Measurements from ENCODE around the gene CELSR3.

Gene CELSR3

GRCh38 chr3:48678566-48679380, 16.1 kb upstream of the CELSR3 start:
- TF ChIP-seq POLR2A (IDR thresholded peaks at IDR 0.05; ENCODE audit: extremely low read depth, insufficient read length), result no peak
- no peak for TF ChIP-seq MYC (IDR thresholded peaks at IDR 0.05; ENCODE audit: low read depth, low read length)
- no peak for TF ChIP-seq CTCF (IDR thresholded peaks at IDR 0.05; ENCODE audit: low read depth, low read length)
- H3K4me3 ChIP-seq (ENCODE audit: low read depth, low read length), result no peak overlapping the region
- no peak for DNase-seq (ENCODE audit: low read depth)

- TF ChIP-seq CTCF (IDR thresholded peaks at IDR 0.05; ENCODE audit: low read depth, low read length), result no peak
- TF ChIP-seq MYC (IDR thresholded peaks at IDR 0.05; ENCODE audit: low read depth, low read length), result no peak
- TF ChIP-seq MAX (IDR thresholded peaks at IDR 0.05; ENCODE audit: low read depth, low read length), result no peak
- TF ChIP-seq POLR2A (IDR thresholded peaks at IDR 0.05; ENCODE audit: extremely low read depth, insufficient read length), result no peak
- H3K4me3 ChIP-seq (ENCODE audit: low read depth, low read length), result no peak overlapping the region
- DNase-seq (ENCODE audit: low read depth), result no peak
These were observed 15.4 kb upstream of the CELSR3 start for GRCh38 chr3:48678056-48678455.

- TF ChIP-seq MAX (IDR thresholded peaks at IDR 0.05; ENCODE audit: low read depth, low read length) (no peak), MYC (IDR thresholded peaks at IDR 0.05; ENCODE audit: low read depth, low read length) (no peak), CTCF (IDR thresholded peaks at IDR 0.05; ENCODE audit: low read depth, low read length) (no peak), POLR2A (IDR thresholded peaks at IDR 0.05; ENCODE audit: extremely low read depth, insufficient read length) (no peak)
- no peak for DNase-seq (ENCODE audit: low read depth)
- no peak overlapping the region for H3K4me3 ChIP-seq (ENCODE audit: low read depth, low read length)
These were observed 11.8 kb upstream of the CELSR3 start for GRCh38 chr3:48674505-48674904.

GRCh38 chr3:48672522-48672921, 9.8 kb upstream of the CELSR3 start:
- H3K4me3 ChIP-seq (ENCODE audit: low read depth, low read length), result no peak overlapping the region
- no peak for DNase-seq (ENCODE audit: low read depth)
- TF ChIP-seq POLR2A (IDR thresholded peaks at IDR 0.05; ENCODE audit: extremely low read depth, insufficient read length) (no peak), MYC (IDR thresholded peaks at IDR 0.05; ENCODE audit: low read depth, low read length) (no peak), CTCF (IDR thresholded peaks at IDR 0.05; ENCODE audit: low read depth, low read length) (no peak), MAX (IDR thresholded peaks at IDR 0.05; ENCODE audit: low read depth, low read length) (no peak)

- H3K4me3 ChIP-seq (ENCODE audit: low read depth, low read length), result no peak overlapping the region
- no peak for DNase-seq (ENCODE audit: low read depth)
- no peak for TF ChIP-seq MAX (IDR thresholded peaks at IDR 0.05; ENCODE audit: low read depth, low read length)
- no peak for TF ChIP-seq POLR2A (IDR thresholded peaks at IDR 0.05; ENCODE audit: extremely low read depth, insufficient read length)
- TF ChIP-seq CTCF (IDR thresholded peaks at IDR 0.05; ENCODE audit: low read depth, low read length), result no peak
These were observed 2.2 kb upstream of the CELSR3 start for GRCh38 chr3:48664929-48665328.

- no peak overlapping the region for H3K4me3 ChIP-seq (ENCODE audit: low read depth, low read length)
- TF ChIP-seq POLR2A (IDR thresholded peaks at IDR 0.05; ENCODE audit: extremely low read depth, insufficient read length) (no peak), MYC (IDR thresholded peaks at IDR 0.05; ENCODE audit: low read depth, low read length) (no peak), MAX (IDR thresholded peaks at IDR 0.05; ENCODE audit: low read depth, low read length) (no peak), CTCF (IDR thresholded peaks at IDR 0.05; ENCODE audit: low read depth, low read length) (no peak)
These were observed 1.6 kb upstream of the CELSR3 start for GRCh38 chr3:48664313-48664644.

More at GRCh38 chr3:48664313-48664644, 1.6 kb upstream of the CELSR3 start:
- DNase-seq (ENCODE audit: low read depth), result no peak

All from NB4 (cell line).